SK-N-SH treated with all-trans-retinoic acid at 6 μM for 48 hours (cell line): Measurements from ENCODE around the gene ITGB7.

Experiments used
- ARNTL ChIP-seq: fragments of 450-650 bp; formaldehyde crosslinking; IDR thresholded peaks from 2 replicates; pipeline ENCODE4 v1.5.0; 2020; ENCODE audit warnings: low read depth, mild to moderate bottlenecking, moderate library complexity, borderline replicate concordance
- BACH2 ChIP-seq: fragments of 250-450 bp; sonication (Bioruptor Pico); IDR thresholded peaks from 2 replicates; pipeline ENCODE4 v1.9.0; 2021; ENCODE audit warnings: mild to moderate bottlenecking, borderline replicate concordance
- ESRRG ChIP-seq: fragments of 250-450 bp; sonication (Bioruptor Pico); IDR thresholded peaks from 2 replicates; pipeline ENCODE4 v1.6.1; 2021; ENCODE audit warnings: mild to moderate bottlenecking
- RARB ChIP-seq: fragments of 250-450 bp; sonication (Bioruptor Pico); IDR thresholded peaks from 2 replicates; pipeline ENCODE4 v1.8.0; 2021; ENCODE audit warnings: mild to moderate bottlenecking, moderate library complexity
- ZC3H10 ChIP-seq: fragments of 250-450 bp; sonication (Bioruptor Pico); IDR thresholded peaks from 2 replicates; pipeline ENCODE4 v1.5.1; 2021; ENCODE audit warnings: mild to moderate bottlenecking, moderate library complexity
- ZNF565 ChIP-seq: fragments of 450-650 bp; formaldehyde crosslinking; conservative IDR thresholded peaks from 2 replicates; pipeline ENCODE4 v1.5.0; 2020; ENCODE audit warnings: low read depth, mild to moderate bottlenecking, moderate library complexity
- ZNF70 ChIP-seq: fragments of 450-650 bp; formaldehyde crosslinking; IDR thresholded peaks from 2 replicates; pipeline ENCODE4 v1.5.0; 2020; ENCODE audit warnings: mild to moderate bottlenecking, moderate library complexity
- ZNF8 ChIP-seq: fragments of 450-650 bp; formaldehyde crosslinking; IDR thresholded peaks from 2 replicates; pipeline ENCODE4 v1.5.0; 2020; ENCODE audit warnings: mild to moderate bottlenecking, moderate library complexity
- TF ChIP-seq, protein P1 (sequence below): fragments of 250-450 bp; sonication (Bioruptor Pico); IDR thresholded peaks from 2 replicates; pipeline ENCODE4 v1.8.0; 2020; ENCODE audit warnings: mild to moderate bottlenecking, moderate library complexity, borderline replicate concordance
- TF ChIP-seq, protein P2 (sequence below): fragments of 250-450 bp; sonication (Bioruptor Pico); IDR thresholded peaks from 2 replicates; pipeline ENCODE4 v1.5.1; 2020; ENCODE audit warnings: low read depth, mild to moderate bottlenecking, moderate library complexity
- TF ChIP-seq, protein P3 (sequence below): fragments of 250-450 bp; sonication (Bioruptor Pico); IDR thresholded peaks from 2 replicates; pipeline ENCODE4 v1.5.0; 2020; ENCODE audit warnings: mild to moderate bottlenecking, moderate library complexity

DNA sequence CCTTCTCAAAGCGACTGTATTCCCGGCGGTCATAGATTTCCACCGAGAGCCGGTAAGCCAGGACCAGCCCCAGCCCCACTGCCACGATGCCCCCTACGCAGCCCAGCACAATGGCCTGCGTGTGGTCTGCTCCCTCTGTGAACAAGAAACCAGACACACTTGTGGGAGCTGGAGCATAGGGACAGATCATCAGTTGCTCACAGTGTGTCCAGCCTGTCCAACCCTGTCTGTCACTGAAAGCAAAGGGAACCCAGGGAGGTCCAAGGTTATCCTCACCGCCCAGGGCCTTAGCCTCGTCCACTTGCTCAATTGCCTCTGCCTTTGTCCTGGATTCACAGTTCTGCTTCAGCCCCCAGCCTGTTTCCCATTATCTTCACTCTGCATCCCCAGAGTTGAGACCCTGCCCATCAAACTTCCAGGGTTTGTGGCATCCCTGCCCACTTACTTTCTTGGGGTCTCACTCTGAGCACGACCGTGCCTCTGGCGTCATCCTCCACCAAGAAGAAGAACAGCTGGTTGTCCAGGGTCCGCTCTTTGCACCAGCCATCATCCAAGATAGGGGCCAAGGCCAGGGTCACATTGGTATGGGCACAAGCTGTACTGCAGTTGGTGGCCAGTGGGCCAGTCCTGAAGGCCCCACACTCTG lies 15.0 kb downstream of the ITGB7 start:
- TF ChIP-seq, protein P1, sequence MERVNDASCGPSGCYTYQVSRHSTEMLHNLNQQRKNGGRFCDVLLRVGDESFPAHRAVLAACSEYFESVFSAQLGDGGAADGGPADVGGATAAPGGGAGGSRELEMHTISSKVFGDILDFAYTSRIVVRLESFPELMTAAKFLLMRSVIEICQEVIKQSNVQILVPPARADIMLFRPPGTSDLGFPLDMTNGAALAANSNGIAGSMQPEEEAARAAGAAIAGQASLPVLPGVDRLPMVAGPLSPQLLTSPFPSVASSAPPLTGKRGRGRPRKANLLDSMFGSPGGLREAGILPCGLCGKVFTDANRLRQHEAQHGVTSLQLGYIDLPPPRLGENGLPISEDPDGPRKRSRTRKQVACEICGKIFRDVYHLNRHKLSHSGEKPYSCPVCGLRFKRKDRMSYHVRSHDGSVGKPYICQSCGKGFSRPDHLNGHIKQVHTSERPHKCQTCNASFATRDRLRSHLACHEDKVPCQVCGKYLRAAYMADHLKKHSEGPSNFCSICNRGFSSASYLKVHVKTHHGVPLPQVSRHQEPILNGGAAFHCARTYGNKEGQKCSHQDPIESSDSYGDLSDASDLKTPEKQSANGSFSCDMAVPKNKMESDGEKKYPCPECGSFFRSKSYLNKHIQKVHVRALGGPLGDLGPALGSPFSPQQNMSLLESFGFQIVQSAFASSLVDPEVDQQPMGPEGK (CRISPR knock-in tag): no peak
- TF ChIP-seq RARB (CRISPR knock-in tag) (no peak), ARNTL (CRISPR knock-in tag) (no peak), BACH2 (CRISPR knock-in tag) (no peak), ESRRG (CRISPR knock-in tag) (no peak), ZNF70 (CRISPR knock-in tag) (no peak), ZNF565 (CRISPR knock-in tag) (no peak), ZNF8 (no peak), ZC3H10 (CRISPR knock-in tag) (no peak)
- TF ChIP-seq, protein P2, sequence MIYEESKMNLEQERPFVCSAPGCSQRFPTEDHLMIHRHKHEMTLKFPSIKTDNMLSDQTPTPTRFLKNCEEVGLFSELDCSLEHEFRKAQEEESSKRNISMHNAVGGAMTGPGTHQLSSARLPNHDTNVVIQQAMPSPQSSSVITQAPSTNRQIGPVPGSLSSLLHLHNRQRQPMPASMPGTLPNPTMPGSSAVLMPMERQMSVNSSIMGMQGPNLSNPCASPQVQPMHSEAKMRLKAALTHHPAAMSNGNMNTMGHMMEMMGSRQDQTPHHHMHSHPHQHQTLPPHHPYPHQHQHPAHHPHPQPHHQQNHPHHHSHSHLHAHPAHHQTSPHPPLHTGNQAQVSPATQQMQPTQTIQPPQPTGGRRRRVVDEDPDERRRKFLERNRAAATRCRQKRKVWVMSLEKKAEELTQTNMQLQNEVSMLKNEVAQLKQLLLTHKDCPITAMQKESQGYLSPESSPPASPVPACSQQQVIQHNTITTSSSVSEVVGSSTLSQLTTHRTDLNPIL (CRISPR knock-in tag): no peak
- TF ChIP-seq, protein P3, sequence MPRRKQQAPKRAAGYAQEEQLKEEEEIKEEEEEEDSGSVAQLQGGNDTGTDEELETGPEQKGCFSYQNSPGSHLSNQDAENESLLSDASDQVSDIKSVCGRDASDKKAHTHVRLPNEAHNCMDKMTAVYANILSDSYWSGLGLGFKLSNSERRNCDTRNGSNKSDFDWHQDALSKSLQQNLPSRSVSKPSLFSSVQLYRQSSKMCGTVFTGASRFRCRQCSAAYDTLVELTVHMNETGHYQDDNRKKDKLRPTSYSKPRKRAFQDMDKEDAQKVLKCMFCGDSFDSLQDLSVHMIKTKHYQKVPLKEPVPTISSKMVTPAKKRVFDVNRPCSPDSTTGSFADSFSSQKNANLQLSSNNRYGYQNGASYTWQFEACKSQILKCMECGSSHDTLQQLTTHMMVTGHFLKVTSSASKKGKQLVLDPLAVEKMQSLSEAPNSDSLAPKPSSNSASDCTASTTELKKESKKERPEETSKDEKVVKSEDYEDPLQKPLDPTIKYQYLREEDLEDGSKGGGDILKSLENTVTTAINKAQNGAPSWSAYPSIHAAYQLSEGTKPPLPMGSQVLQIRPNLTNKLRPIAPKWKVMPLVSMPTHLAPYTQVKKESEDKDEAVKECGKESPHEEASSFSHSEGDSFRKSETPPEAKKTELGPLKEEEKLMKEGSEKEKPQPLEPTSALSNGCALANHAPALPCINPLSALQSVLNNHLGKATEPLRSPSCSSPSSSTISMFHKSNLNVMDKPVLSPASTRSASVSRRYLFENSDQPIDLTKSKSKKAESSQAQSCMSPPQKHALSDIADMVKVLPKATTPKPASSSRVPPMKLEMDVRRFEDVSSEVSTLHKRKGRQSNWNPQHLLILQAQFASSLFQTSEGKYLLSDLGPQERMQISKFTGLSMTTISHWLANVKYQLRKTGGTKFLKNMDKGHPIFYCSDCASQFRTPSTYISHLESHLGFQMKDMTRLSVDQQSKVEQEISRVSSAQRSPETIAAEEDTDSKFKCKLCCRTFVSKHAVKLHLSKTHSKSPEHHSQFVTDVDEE (CRISPR knock-in tag): no peak
